Suprapubic skin (tissue), 4 donors: Measurements from ENCODE around the gene DRAM1.

Source experiments
- CTCF ChIP-seq, 2 donors: fragments of 200-600 bp in 1 of 2; fragments of 450-650 bp in 1 of 2; sonication (generic) in 1 of 2; IDR thresholded peaks; one replicate each; pipeline ENCODE4 v1.5.1; 2016 to 2019; ENCODE audit warnings: antibody characterized with exemption in 2 of 2, mild to moderate bottlenecking in 1 of 2, moderate library complexity in 1 of 2
- EP300 ChIP-seq: sonication (generic); formaldehyde crosslinking; IDR thresholded peaks from one replicate; pipeline ENCODE4 v1.6.1; 2017; ENCODE audit warnings: antibody characterized with exemption
- POLR2AphosphoS5 ChIP-seq, 3 donors: sonication (generic); formaldehyde crosslinking; IDR thresholded peaks; one replicate each; pipeline ENCODE4 v1.6.1; 2017; ENCODE audit warnings: antibody characterized with exemption in 3 of 3

DNA sequence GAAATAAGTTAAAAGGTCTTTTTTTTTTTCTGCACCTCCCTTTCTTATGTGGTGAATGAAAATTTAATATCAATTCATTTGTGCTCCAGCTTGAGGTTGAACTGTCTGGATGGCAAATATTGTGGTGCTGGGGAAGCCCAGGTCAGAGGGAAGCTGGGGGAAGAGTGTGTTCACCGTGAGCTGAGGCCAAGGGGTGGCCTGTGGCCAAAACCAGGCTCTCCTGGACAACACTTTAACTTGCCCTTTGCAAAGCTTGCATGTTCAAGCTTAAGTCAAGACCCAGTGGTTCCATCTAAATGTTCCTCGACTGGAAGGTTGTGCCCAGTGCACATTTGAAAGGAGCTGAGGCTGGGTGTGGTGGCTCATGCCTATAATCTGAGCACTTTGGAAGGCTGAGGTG lies 28.8 kb downstream of the DRAM1 start:
- TF ChIP-seq CTCF (IDR thresholded peaks at IDR 0.05) (no peak), EP300 (no peak), POLR2AphosphoS5 (IDR thresholded peaks at IDR 0.05) (no peak)
